WERI-Rb-1 (cell line): ENCODE measurements around the gene PLEKHO1.

Experiments used
- DNase-seq: peaks from one replicate; pipeline ENCODE4 v3.0.0-alpha.2; 2020
- H3K27ac ChIP-seq: fragments of 250-450 bp; sonication (Bioruptor Pico); 2 replicates; pipeline ENCODE4 v1.5.1; 2020; ENCODE audit warnings: mild to moderate bottlenecking, moderate library complexity
- H3K27me3 ChIP-seq: fragments of 250-450 bp; sonication (Bioruptor Pico); 2 replicates; pipeline ENCODE4 v1.5.1; 2021; ENCODE audit warnings: mild to moderate bottlenecking, low read depth, moderate library complexity; ENCODE audit not compliant: insufficient read depth, severe bottlenecking
- H3K36me3 ChIP-seq: fragments of 250-450 bp; sonication (Bioruptor Pico); 2 replicates; pipeline ENCODE4 v1.5.1; 2020; ENCODE audit warnings: mild to moderate bottlenecking, moderate library complexity
- H3K4me3 ChIP-seq: 2 replicates; pipeline ENCODE4 v1.5.1; 2011; ENCODE audit warnings: low read depth, mild to moderate bottlenecking, control low read depth, low read length
- H3K9me3 ChIP-seq: fragments of 250-450 bp; sonication (Bioruptor Pico); 2 replicates; pipeline ENCODE4 v1.5.1; 2021; ENCODE audit warnings: mild to moderate bottlenecking, moderate library complexity; ENCODE audit not compliant: severe bottlenecking
- TF ChIP-seq, protein P1 (sequence below): IDR thresholded peaks from 2 replicates; pipeline ENCODE4 v1.5.1; 2011; ENCODE audit warnings: low read depth, mild to moderate bottlenecking, control low read depth, inconsistent platforms, low read length

PLEKHO1 gene, protein sequence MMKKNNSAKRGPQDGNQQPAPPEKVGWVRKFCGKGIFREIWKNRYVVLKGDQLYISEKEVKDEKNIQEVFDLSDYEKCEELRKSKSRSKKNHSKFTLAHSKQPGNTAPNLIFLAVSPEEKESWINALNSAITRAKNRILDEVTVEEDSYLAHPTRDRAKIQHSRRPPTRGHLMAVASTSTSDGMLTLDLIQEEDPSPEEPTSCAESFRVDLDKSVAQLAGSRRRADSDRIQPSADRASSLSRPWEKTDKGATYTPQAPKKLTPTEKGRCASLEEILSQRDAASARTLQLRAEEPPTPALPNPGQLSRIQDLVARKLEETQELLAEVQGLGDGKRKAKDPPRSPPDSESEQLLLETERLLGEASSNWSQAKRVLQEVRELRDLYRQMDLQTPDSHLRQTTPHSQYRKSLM

DNA sequence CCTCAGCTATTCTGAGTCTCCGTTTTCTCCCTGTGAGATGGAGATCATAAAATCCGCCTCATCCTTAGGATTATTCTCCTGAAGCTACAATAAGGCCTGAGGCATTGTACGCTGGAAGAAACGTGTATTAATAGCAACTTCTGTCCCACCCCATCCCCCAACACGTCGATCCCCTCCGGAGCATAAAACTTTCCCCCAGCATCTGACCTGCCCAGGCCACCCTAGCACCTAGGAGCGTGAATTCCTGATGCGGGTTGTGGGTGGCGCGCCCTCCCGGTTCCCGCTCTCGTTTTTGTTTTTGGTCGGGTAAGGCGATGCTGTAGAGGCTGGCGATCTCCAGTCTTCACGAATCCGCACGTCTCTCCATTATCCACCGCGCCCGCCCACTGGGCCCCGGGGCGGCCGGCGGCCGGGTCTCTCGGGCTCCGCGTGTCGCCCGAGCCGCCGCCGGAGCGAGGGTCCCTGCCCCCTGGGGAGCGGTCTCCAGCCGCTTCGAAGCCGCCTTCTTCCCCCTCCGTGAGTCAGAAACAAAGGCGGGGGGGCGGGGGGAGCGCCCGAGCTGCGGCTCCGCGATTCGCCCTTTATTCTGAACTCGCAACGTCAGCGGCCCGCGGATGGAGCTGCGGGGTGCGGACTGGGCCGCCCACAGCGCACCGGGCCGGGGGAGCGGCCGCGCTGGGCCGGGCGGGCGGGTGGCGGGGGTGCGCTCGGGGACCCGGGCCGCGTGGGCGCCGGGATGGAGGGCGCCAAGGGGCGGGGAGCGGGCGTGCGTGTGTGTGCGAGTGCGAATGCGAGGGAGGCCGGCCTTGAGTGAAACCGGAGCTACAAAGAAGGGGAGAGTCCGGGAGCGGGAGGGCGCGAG lies at the start of gene PLEKHO1:
TSS of gene PLEKHO1 (plus strand) at position 646 of the 862 bp plus-strand sequence. CDS start 342 bp downstream, outside the sequence.
- Histone ChIP-seq H3K4me3 (peak within 1 kb of the TSS; percentile 64), H3K27me3 (no peaks in the 10 kb centered on the region), H3K27ac (peak within 1 kb of the TSS; percentile 96), H3K9me3 (no peaks in the 10 kb centered on the region), H3K36me3 (peaks cover 39% of the 10 kb centered on the region)
- TF ChIP-seq, protein P1, sequence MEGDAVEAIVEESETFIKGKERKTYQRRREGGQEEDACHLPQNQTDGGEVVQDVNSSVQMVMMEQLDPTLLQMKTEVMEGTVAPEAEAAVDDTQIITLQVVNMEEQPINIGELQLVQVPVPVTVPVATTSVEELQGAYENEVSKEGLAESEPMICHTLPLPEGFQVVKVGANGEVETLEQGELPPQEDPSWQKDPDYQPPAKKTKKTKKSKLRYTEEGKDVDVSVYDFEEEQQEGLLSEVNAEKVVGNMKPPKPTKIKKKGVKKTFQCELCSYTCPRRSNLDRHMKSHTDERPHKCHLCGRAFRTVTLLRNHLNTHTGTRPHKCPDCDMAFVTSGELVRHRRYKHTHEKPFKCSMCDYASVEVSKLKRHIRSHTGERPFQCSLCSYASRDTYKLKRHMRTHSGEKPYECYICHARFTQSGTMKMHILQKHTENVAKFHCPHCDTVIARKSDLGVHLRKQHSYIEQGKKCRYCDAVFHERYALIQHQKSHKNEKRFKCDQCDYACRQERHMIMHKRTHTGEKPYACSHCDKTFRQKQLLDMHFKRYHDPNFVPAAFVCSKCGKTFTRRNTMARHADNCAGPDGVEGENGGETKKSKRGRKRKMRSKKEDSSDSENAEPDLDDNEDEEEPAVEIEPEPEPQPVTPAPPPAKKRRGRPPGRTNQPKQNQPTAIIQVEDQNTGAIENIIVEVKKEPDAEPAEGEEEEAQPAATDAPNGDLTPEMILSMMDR: no peak
- peak; percentile 90 for DNase-seq

DNA sequence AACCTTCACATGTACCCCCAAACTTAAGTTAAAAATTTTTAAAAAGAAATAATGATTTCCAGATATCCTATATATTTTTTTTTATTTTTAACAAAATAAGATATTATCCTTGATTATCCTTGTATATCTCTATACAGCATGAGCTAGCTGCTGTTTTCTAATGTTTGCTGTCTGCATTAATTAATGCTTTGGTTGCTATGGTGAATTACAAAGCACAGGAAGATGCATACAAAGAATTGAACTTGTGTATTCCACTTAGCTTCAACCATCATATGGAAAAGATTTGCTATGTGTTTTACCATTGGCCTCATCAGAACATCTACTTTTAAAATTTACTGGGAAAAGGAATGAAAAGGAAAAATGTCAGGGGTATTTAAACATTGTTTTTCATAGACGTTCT lies 46.7 kb upstream of the PLEKHO1 start:
- Histone ChIP-seq H3K27ac (no peak overlapping the region), H3K36me3 (peaks cover 40% of the 10 kb centered on the region), H3K4me3 (no peak overlapping the region), H3K9me3 (peaks cover 6% of the 10 kb centered on the region), H3K27me3 (no peaks in the 10 kb centered on the region)
- TF ChIP-seq, protein P1: no peak
- DNase-seq: no peak

DNA sequence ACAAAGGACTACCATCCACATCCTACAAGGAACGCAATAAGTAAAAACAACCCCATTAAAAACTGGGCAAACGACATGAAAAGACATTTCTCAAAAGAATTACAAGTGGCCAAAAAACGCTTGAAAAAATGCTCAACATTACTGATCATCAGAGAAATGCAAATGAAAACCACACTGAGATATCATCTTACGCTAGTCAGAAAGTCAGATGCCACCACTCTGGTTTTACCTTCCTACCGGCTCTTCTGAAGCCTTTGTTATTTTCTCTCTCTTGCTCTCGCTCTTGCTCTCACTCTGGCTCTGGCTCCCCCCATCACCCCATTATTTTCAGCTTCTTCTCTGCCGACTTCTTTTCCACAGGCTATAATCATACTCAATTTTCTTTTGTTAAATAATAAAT lies 43.4 kb upstream of the PLEKHO1 start:
- DNase-seq: no peak
- H3K4me3 ChIP-seq: no peak overlapping the region
- no peaks in the 10 kb centered on the region for H3K9me3 ChIP-seq
- peaks cover 24% of the 10 kb centered on the region for H3K36me3 ChIP-seq
- TF ChIP-seq, protein P1: no peak
- H3K27ac ChIP-seq: no peak overlapping the region
- no peaks in the 10 kb centered on the region for H3K27me3 ChIP-seq

DNA sequence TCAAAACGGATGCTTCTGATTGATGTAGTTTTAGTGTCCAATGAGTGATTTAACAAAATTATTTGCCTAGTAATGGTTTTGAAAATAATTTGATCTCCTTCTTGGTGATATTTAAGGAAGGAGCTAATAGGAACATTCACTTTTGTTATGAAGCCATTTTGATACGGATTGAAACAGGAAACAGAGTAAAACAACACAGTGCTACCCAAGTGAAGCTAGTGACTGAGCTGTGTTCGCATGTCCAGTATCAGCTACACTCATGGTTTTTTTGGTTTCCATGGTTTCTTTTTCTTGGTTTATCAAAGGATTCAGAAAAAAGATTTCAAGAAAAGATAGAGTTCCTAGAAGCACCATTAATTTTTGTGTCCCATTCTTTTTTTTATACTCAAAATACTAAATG lies 40.1 kb upstream of the PLEKHO1 start:
- no peak for DNase-seq
- no peak overlapping the region for H3K4me3 ChIP-seq
- H3K36me3 ChIP-seq: peaks cover 34% of the 10 kb centered on the region
- TF ChIP-seq, protein P1: no peak
- H3K27me3 ChIP-seq: no peaks in the 10 kb centered on the region
- no peak overlapping the region for H3K27ac ChIP-seq
- H3K9me3 ChIP-seq: no peaks in the 10 kb centered on the region

DNA sequence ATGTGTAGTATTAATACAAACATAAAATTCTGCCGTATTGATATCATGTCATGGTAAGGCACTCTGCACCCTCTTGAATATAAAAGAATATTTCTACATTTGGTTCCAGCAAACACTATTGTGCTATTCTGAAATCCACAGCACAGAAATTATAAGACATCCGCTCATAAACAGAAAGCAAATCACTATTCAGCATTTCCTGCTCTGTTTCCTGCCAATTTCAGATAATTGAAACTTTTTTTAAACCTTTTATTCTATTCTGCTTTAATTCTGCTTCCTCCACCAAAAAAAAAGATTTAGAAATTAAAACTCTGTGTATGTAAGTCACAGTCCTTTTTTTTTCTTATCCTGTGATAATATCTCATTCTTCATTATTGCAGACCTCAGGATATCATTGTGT lies 39.6 kb upstream of the PLEKHO1 start:
- peaks cover 2% of the 10 kb centered on the region for H3K9me3 ChIP-seq
- no peak for DNase-seq
- TF ChIP-seq, protein P1: no peak
- H3K36me3 ChIP-seq: peaks cover 29% of the 10 kb centered on the region
- H3K27me3 ChIP-seq: no peaks in the 10 kb centered on the region
- H3K4me3 ChIP-seq: no peak overlapping the region
- no peak overlapping the region for H3K27ac ChIP-seq
